AG04449 (cell line): Measurements from ENCODE around the gene GADD45GIP1.

ENCODE experiments used
- CTCF ChIA-PET: fragments of 350-600 bp; formaldehyde crosslinking; extraction: SDS; loops from one replicate; lab custom pipeline; 2021; ENCODE audit warnings: antibody characterized with exemption; lab: Yijun Ruan, JAX
- POLR2A ChIA-PET: fragments of 400-600, 350-600 bp; formaldehyde crosslinking; extraction: SDS; loops from one replicate; lab custom pipeline; 2020; ENCODE audit warnings: antibody characterized with exemption, inconsistent platforms; lab: Yijun Ruan, JAX
- DNase-seq: peaks from one replicate; pipeline ENCODE4 v3.0.0-alpha.2; 2010; ENCODE audit warnings: low read depth, low spot score
- H3K4me3 ChIP-seq: 2 replicates; pipeline ENCODE4 v1.5.1; 2011; ENCODE audit warnings: low read depth, mild to moderate bottlenecking, control low read depth, low read length
- CTCF ChIP-seq: IDR thresholded peaks from one replicate; pipeline ENCODE4 v1.5.1; 2011; ENCODE audit warnings: mild to moderate bottlenecking, moderate library complexity, low read length, control low read depth, inconsistent platforms; ENCODE audit not compliant: insufficient read depth; ENCODE audit errors: missing control alignments

Gene GADD45GIP1

DNA sequence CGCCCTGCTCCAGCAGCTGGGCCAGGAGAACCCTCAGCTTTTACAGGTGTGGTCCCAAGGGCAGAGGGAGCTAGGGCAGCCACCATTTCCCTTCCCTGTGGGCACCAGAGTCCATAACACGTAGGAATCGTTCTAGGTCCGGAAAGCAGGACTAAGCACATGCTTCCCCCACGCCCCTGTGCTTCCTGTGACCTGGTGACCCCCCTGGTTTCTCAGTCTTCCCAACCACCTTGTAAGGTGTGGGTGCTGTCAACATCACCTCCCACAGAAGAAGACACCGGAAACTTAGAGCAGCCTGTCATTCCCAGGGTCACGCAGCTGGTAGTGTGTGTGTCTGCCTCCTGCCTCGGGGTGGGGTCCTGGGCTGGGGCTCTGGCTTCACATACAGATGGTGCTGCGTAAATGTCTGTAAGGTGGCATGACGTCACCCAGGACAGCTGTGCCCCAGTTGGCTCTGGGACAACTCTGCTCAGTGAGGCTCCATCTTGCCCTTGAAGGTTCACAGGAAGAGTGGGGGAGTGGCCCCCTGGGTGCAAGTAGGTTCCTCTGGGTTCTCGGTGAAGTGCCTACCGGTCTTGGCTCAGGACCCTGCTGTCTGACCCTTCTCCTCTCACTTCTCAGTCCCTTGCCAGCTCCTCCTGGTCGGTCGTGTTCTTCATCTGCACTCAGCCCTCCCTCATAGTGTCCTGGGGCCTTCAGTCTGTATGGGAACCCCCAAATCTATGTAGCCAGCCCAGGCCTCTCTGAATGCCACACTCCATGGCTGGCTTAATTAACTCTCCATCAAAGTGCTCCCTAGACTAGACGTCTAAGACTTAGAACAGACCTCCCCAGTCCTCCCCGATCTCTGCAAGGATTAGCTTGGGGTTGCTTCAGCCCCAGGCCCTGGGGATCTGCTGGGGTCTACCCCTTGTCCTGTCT is 7.4 kb downstream of the GADD45GIP1 start:
- POLR2A ChIA-PET, result no interaction called here
- no peak for DNase-seq
- no peak overlapping the region for H3K4me3 ChIP-seq
- TF ChIP-seq CTCF, result no peak
- CTCF ChIA-PET, result interaction anchor here (1.6 kb wide), 1 partner anchor 16 kb away, joined by 6 read pairs; no protein-coding TSS in a partner anchor

DNA sequence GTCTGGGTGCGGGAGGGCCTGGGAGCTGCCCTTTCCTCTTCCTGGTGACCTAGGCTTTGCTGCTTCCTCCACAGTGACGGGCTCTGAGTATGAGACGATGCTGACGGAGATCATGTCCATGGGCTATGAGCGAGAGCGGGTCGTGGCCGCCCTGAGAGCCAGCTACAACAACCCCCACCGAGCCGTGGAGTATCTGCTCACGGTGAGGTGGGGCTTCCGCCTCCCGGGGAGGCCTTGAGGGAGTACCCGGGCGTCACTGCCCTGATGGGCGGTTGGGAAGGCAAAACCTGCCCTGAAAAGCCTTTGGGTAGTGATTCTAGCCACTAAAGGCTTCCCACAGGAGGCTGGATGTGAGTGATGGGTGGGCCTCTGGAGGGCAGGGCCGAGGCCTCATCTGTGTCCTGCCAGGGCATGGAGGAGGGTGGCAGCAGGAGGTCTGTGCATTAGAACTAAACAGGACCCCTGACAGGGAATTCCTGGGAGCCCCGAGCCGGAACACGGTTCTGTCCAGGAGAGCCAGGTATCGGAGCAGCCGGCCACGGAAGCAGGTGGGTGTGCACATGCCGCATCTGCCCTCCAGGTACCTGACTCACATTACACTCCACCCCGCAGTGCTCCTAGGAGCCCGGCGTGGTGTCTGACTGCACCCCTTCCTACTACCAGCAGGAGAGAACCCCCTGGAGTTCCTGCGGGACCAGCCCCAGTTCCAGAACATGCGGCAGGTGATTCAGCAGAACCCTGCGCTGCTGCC is 8.2 kb downstream of the GADD45GIP1 start:
- H3K4me3 ChIP-seq, result no peak overlapping the region
- DNase-seq, result no peak
- ChIA-PET POLR2A (no interaction called here), CTCF (interaction anchor here (1.0 to 4.0 kb wide), 3 partner anchors 16 to 153 kb away, joined by 3 to 29 read pairs (median 3); no protein-coding TSS in a partner anchor)
- no peak for TF ChIP-seq CTCF

DNA sequence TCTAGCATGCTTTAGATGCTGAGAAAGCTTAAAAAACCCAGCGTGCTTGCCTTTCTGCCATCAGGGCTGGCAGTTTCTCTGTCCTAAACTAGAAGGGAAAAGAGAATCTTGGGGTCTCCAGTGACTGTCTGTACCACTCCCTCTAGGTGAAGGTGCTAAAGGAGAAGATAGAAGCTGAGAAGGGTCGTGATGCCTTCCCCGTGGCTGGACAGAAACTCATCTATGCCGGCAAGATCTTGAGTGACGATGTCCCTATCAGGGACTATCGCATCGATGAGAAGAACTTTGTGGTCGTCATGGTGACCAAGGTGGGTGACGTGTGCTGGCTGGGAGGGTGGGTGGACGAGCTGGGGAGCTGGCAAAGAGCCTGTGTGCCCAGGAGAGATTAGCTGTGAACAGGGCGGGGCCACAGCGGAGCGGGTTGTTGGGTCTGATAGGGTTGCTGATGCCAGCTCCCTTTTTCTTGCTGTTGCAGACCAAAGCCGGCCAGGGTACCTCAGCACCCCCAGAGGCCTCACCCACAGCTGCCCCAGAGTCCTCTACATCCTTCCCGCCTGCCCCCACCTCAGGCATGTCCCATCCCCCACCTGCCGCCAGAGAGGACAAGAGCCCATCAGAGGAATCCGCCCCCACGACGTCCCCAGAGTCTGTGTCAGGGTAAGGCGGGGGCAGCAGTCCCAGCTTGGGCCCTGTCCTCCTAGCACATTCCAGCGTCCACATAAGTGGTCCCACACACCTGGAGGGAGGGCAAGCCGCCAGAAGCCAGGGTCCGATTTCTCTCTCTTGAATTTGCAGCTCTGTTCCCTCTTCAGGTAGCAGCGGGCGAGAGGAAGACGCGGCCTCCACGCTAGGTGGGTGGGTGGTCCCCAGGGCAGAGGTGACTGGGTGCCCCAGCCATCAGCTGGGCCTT is 9.1 kb downstream of the GADD45GIP1 start:
- POLR2A ChIA-PET, result no interaction called here
- no peak for DNase-seq
- no peak for TF ChIP-seq CTCF
- CTCF ChIA-PET, result interaction anchor here (1.0 to 4.0 kb wide), 3 partner anchors 17 to 153 kb away, joined by 3 to 29 read pairs (median 3); no protein-coding TSS in a partner anchor
- no peak overlapping the region for H3K4me3 ChIP-seq

DNA sequence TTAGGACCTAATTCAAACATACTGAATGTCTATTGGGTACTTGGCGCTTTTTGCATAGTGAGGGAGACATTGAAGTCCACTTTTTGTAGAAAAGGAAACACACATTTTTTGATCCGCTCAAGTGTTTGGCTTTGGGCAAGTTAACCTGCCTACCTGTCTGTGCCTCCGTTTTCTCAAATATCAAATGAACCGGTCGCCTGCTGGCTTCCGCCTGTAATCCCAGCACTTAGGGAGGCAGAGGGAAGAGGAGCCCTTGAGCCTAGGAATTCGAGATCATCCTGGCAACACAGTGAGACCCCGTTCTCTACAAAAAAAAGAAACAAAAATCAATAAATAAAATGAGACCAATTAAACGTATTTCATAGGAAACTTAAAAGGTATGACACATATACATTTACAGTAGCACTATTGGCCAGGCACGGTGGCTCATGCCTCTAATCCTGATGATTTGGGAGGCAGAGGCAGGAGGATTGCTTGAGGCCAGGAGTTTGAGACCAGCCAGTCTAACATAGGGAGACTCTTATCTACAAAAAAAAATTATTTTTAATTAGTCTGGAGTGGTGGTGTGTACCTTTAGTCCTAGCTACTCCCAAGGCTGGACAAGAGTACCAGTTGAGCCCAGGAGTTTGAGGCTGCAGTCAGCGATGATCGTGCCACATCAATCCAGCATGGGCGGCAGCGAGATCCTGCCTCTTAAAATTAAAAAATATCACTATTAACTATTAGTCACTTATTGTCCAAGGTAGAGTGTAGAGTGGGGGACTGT is 10.1 kb downstream of the GADD45GIP1 start:
- no peak for TF ChIP-seq CTCF
- peak overlapping the region; percentile 80 for H3K4me3 ChIP-seq
- DNase-seq, result no peak
- ChIA-PET CTCF (interaction anchor here (0.7 to 4.0 kb wide), 2 partner anchors 18 to 115 kb away, joined by 3 to 29 read pairs; no protein-coding TSS in a partner anchor), POLR2A (interaction anchor here (0.6 to 1.5 kb wide), 6 partner anchors 9 to 266 kb away, joined by 3 to 9 read pairs (median 4); partner anchors contain the start of genes CALR, FARSA and JUNB)

GRCh38 chr19:12946092-12946721 is 10.8 kb downstream of the GADD45GIP1 start:
- peak overlapping the region; percentile 80 for H3K4me3 ChIP-seq
- TF ChIP-seq CTCF, result no peak
- no peak for DNase-seq
- ChIA-PET POLR2A (interaction anchor here (0.6 to 1.5 kb wide), 6 partner anchors 8 to 265 kb away, joined by 3 to 9 read pairs (median 4); partner anchors contain the start of genes CALR, FARSA and JUNB), CTCF (interaction anchor here (0.7 to 4.0 kb wide), 2 partner anchors 18 to 115 kb away, joined by 3 to 29 read pairs; no protein-coding TSS in a partner anchor)
